ENCODE data around the gene FNDC1. TPM values are rescaled to one million over a fixed set of nuclear protein-coding genes. Genes with fewer than 3 reads are reported as not detected.

Gene FNDC1
- total RNA-seq, 1 donor from 2014 or later: 13.8 TPM

GRCh38 chr6:159250633-159251032 lies 81.4 kb downstream of the FNDC1 start:
- no peak for DNase-seq (ENCODE audit: low spot score)
- peaks cover 3% of the 10 kb centered on the region for H3K4me1 Mint-ChIP-seq (ENCODE audit: low read depth)
- no peak for TF ChIP-seq CTCF (IDR thresholded peaks at IDR 0.05)
- peaks cover 4% of the 10 kb centered on the region for H3K36me3 Mint-ChIP-seq (ENCODE audit: low read depth)
- no peak overlapping the region for H3K27ac Mint-ChIP-seq (ENCODE audit: unreplicated experiment)
- no peaks in the 10 kb centered on the region for H3K27me3 Mint-ChIP-seq (ENCODE audit: low read depth)
- no peak overlapping the region for H3K4me3 Mint-ChIP-seq (ENCODE audit: unreplicated experiment)
- H3K9me3 Mint-ChIP-seq (ENCODE audit: low read depth): no peaks in the 10 kb centered on the region

GRCh38 chr6:159252955-159253508 lies 83.8 kb downstream of the FNDC1 start:
- H3K27ac Mint-ChIP-seq (ENCODE audit: unreplicated experiment): no peak overlapping the region
- H3K27me3 Mint-ChIP-seq (ENCODE audit: low read depth): no peaks in the 10 kb centered on the region

GRCh38 chr6:159254186-159254585 lies 85.0 kb downstream of the FNDC1 start:
- no peak for DNase-seq (ENCODE audit: low spot score)
- H3K27me3 Mint-ChIP-seq (ENCODE audit: low read depth): no peaks in the 10 kb centered on the region
- H3K27ac Mint-ChIP-seq (ENCODE audit: unreplicated experiment): no peak overlapping the region
- H3K36me3 Mint-ChIP-seq (ENCODE audit: low read depth): peaks cover 4% of the 10 kb centered on the region
- no peaks in the 10 kb centered on the region for H3K4me1 Mint-ChIP-seq (ENCODE audit: low read depth)
- H3K9me3 Mint-ChIP-seq (ENCODE audit: low read depth): no peaks in the 10 kb centered on the region
- no peak for TF ChIP-seq CTCF (IDR thresholded peaks at IDR 0.05)
- no peak overlapping the region for H3K4me3 Mint-ChIP-seq (ENCODE audit: unreplicated experiment)

More at GRCh38 chr6:159252955-159253508, 83.8 kb downstream of the FNDC1 start:
- Mint-ChIP-seq H3K9me3 (ENCODE audit: low read depth) (no peaks in the 10 kb centered on the region), H3K4me3 (ENCODE audit: unreplicated experiment) (no peak overlapping the region), H3K4me1 (ENCODE audit: low read depth) (peaks cover 3% of the 10 kb centered on the region), H3K36me3 (ENCODE audit: low read depth) (peaks cover 4% of the 10 kb centered on the region)
- TF ChIP-seq CTCF (IDR thresholded peaks at IDR 0.05): peak; percentile 81
- DNase-seq (ENCODE audit: low spot score): no peak

- Mint-ChIP-seq H3K4me1 (ENCODE audit: low read depth) (no peaks in the 10 kb centered on the region), H3K4me3 (ENCODE audit: unreplicated experiment) (no peak overlapping the region), H3K27me3 (ENCODE audit: low read depth) (peaks cover 2% of the 10 kb centered on the region), H3K9me3 (ENCODE audit: low read depth) (no peaks in the 10 kb centered on the region), H3K27ac (ENCODE audit: unreplicated experiment) (no peak overlapping the region), H3K36me3 (ENCODE audit: low read depth) (peaks cover 4% of the 10 kb centered on the region)
- DNase-seq (ENCODE audit: low spot score): no peak
- TF ChIP-seq CTCF (IDR thresholded peaks at IDR 0.05): no peak
These were observed 86.3 kb downstream of the FNDC1 start for GRCh38 chr6:159255434-159255951.

GRCh38 chr6:159256128-159256527 lies 86.9 kb downstream of the FNDC1 start:
- no peak for DNase-seq (ENCODE audit: low spot score)
- no peak overlapping the region for H3K27ac Mint-ChIP-seq (ENCODE audit: unreplicated experiment)
- H3K27me3 Mint-ChIP-seq (ENCODE audit: low read depth): peaks cover 2% of the 10 kb centered on the region
- H3K4me3 Mint-ChIP-seq (ENCODE audit: unreplicated experiment): no peak overlapping the region
- peaks cover 4% of the 10 kb centered on the region for H3K36me3 Mint-ChIP-seq (ENCODE audit: low read depth)
- TF ChIP-seq CTCF (IDR thresholded peaks at IDR 0.05): no peak
- no peaks in the 10 kb centered on the region for H3K4me1 Mint-ChIP-seq (ENCODE audit: low read depth)
- no peaks in the 10 kb centered on the region for H3K9me3 Mint-ChIP-seq (ENCODE audit: low read depth)
